ENCODE measurements around the gene DCLRE1C. TPM values are rescaled to one million over a fixed set of nuclear protein-coding genes. Genes with fewer than 3 reads are reported as not detected.
"Not testable (repeated sequence)": the region's sequence is repeated elsewhere in the genome, so short reads cannot be mapped to it uniquely, and the experiment has no call there.

DCLRE1C gene
- total RNA-seq, 1 donor from 2014 or later = 20.5 TPM

GRCh38 chr10:14930610-14931009, 23.3 kb downstream of the DCLRE1C start:
- no peak for DNase-seq (ENCODE audit: low spot score)
- Mint-ChIP-seq H3K9me3 (no peaks in the 10 kb centered on the region), H3K4me1 (ENCODE audit: low read depth) (no peaks in the 10 kb centered on the region), H3K36me3 (ENCODE audit: low read depth) (peaks cover 72% of the 10 kb centered on the region), H3K27ac (no peak overlapping the region), H3K4me3 (ENCODE audit: low read depth) (no peak overlapping the region), H3K27me3 (ENCODE audit: low read depth) (no peaks in the 10 kb centered on the region)
- intact Hi-C loops (cut with micrococcal nuclease) = no loop called here

GRCh38 chr10:14926722-14927416, 27.0 kb downstream of the DCLRE1C start:
- no peaks in the 10 kb centered on the region for H3K9me3 Mint-ChIP-seq
- peaks cover 74% of the 10 kb centered on the region for H3K36me3 Mint-ChIP-seq (ENCODE audit: low read depth)
- no peaks in the 10 kb centered on the region for H3K27me3 Mint-ChIP-seq (ENCODE audit: low read depth)
- no peak overlapping the region for H3K4me3 Mint-ChIP-seq (ENCODE audit: low read depth)
- no peak overlapping the region for H3K27ac Mint-ChIP-seq
- H3K4me1 Mint-ChIP-seq (ENCODE audit: low read depth) = no peaks in the 10 kb centered on the region
- DNase-seq (ENCODE audit: low spot score) = no peak
- intact Hi-C loops (cut with micrococcal nuclease) = no loop called here

- Mint-ChIP-seq H3K27me3 (ENCODE audit: low read depth) (no peaks in the 10 kb centered on the region), H3K9me3 (no peaks in the 10 kb centered on the region), H3K4me1 (ENCODE audit: low read depth) (no peaks in the 10 kb centered on the region), H3K36me3 (ENCODE audit: low read depth) (peaks cover 76% of the 10 kb centered on the region), H3K27ac (no peak overlapping the region), H3K4me3 (ENCODE audit: low read depth) (no peak overlapping the region)
- no peak for DNase-seq (ENCODE audit: low spot score)
- intact Hi-C loops (cut with micrococcal nuclease) = no loop called here
These were observed 27.8 kb downstream of the DCLRE1C start for GRCh38 chr10:14926061-14926470.

- Mint-ChIP-seq H3K9me3 (no peaks in the 10 kb centered on the region), H3K36me3 (ENCODE audit: low read depth) (peaks cover 78% of the 10 kb centered on the region), H3K27ac (no peak overlapping the region), H3K4me1 (ENCODE audit: low read depth) (no peaks in the 10 kb centered on the region), H3K27me3 (ENCODE audit: low read depth) (no peaks in the 10 kb centered on the region), H3K4me3 (ENCODE audit: low read depth) (no peak overlapping the region)
- intact Hi-C loops (cut with micrococcal nuclease) = no loop called here
- no peak for DNase-seq (ENCODE audit: low spot score)
These were observed 28.6 kb downstream of the DCLRE1C start for GRCh38 chr10:14925268-14925667.

- H3K4me3 Mint-ChIP-seq (ENCODE audit: low read depth) = no peak overlapping the region
- H3K4me1 Mint-ChIP-seq (ENCODE audit: low read depth) = peaks cover 2% of the 10 kb centered on the region
- H3K36me3 Mint-ChIP-seq (ENCODE audit: low read depth) = peaks cover 87% of the 10 kb centered on the region
- DNase-seq (ENCODE audit: low spot score) = no peak
- no peak overlapping the region for H3K27ac Mint-ChIP-seq
- H3K9me3 Mint-ChIP-seq = no peaks in the 10 kb centered on the region
- intact Hi-C loops (cut with micrococcal nuclease) = no loop called here
- H3K27me3 Mint-ChIP-seq (ENCODE audit: low read depth) = no peaks in the 10 kb centered on the region
These were observed 29.9 kb downstream of the DCLRE1C start for GRCh38 chr10:14924013-14924412.

GRCh38 chr10:14918964-14919363, 34.9 kb downstream of the DCLRE1C start:
- Mint-ChIP-seq H3K36me3 (ENCODE audit: low read depth) (peaks cover 99% of the 10 kb centered on the region), H3K4me3 (ENCODE audit: low read depth) (no peak overlapping the region), H3K27me3 (ENCODE audit: low read depth) (no peaks in the 10 kb centered on the region), H3K27ac (no peak overlapping the region), H3K9me3 (peaks cover 37% of the 10 kb centered on the region), H3K4me1 (ENCODE audit: low read depth) (peaks cover 15% of the 10 kb centered on the region)
- no peak for DNase-seq (ENCODE audit: low spot score)
- intact Hi-C loops (cut with micrococcal nuclease) = no loop called here

GRCh38 chr10:14917827-14918226, 36.1 kb downstream of the DCLRE1C start:
- no peak overlapping the region for H3K27ac Mint-ChIP-seq
- peaks cover 99% of the 10 kb centered on the region for H3K36me3 Mint-ChIP-seq (ENCODE audit: low read depth)
- H3K9me3 Mint-ChIP-seq = peaks cover 41% of the 10 kb centered on the region
- H3K4me3 Mint-ChIP-seq (ENCODE audit: low read depth) = no peak overlapping the region
- H3K27me3 Mint-ChIP-seq (ENCODE audit: low read depth) = no peaks in the 10 kb centered on the region
- DNase-seq (ENCODE audit: low spot score) = no peak
- intact Hi-C loops (cut with micrococcal nuclease) = no loop called here
- H3K4me1 Mint-ChIP-seq (ENCODE audit: low read depth) = peaks cover 15% of the 10 kb centered on the region

- peaks cover 41% of the 10 kb centered on the region for H3K9me3 Mint-ChIP-seq
- intact Hi-C loops (cut with micrococcal nuclease) = no loop called here
- DNase-seq (ENCODE audit: low spot score) = no peak
- H3K4me3 Mint-ChIP-seq (ENCODE audit: low read depth) = no peak overlapping the region
- H3K27me3 Mint-ChIP-seq (ENCODE audit: low read depth) = no peaks in the 10 kb centered on the region
- H3K36me3 Mint-ChIP-seq (ENCODE audit: low read depth) = peaks cover 100% of the 10 kb centered on the region
- peaks cover 16% of the 10 kb centered on the region for H3K4me1 Mint-ChIP-seq (ENCODE audit: low read depth)
- H3K27ac Mint-ChIP-seq = no peak overlapping the region
These were observed 37.3 kb downstream of the DCLRE1C start for GRCh38 chr10:14916600-14916999.

GRCh38 chr10:14911801-14912200, 42.1 kb downstream of the DCLRE1C start:
- no peak for DNase-seq (ENCODE audit: low spot score)
- Mint-ChIP-seq H3K9me3 (peaks cover 31% of the 10 kb centered on the region), H3K27ac (no peak overlapping the region), H3K4me1 (ENCODE audit: low read depth) (peaks cover 15% of the 10 kb centered on the region), H3K27me3 (ENCODE audit: low read depth) (no peaks in the 10 kb centered on the region), H3K4me3 (ENCODE audit: low read depth) (no peak overlapping the region), H3K36me3 (ENCODE audit: low read depth) (peaks cover 100% of the 10 kb centered on the region)
- intact Hi-C loops (cut with micrococcal nuclease) = no loop called here

- Mint-ChIP-seq H3K27me3 (ENCODE audit: low read depth) (no peaks in the 10 kb centered on the region), H3K9me3 (peaks cover 23% of the 10 kb centered on the region), H3K4me1 (ENCODE audit: low read depth) (peaks cover 15% of the 10 kb centered on the region), H3K27ac (no peak overlapping the region), H3K4me3 (ENCODE audit: low read depth) (no peak overlapping the region), H3K36me3 (ENCODE audit: low read depth) (peaks cover 99% of the 10 kb centered on the region)
- DNase-seq (ENCODE audit: low spot score) = no peak
- intact Hi-C loops (cut with micrococcal nuclease) = no loop called here
These were observed 42.9 kb downstream of the DCLRE1C start for GRCh38 chr10:14910953-14911352.

GRCh38 chr10:14909101-14909500, 44.8 kb downstream of the DCLRE1C start:
- no peak for DNase-seq (ENCODE audit: low spot score)
- peaks cover 95% of the 10 kb centered on the region for H3K36me3 Mint-ChIP-seq (ENCODE audit: low read depth)
- H3K9me3 Mint-ChIP-seq = peaks cover 10% of the 10 kb centered on the region
- H3K4me1 Mint-ChIP-seq (ENCODE audit: low read depth) = peaks cover 6% of the 10 kb centered on the region
- H3K27me3 Mint-ChIP-seq (ENCODE audit: low read depth) = no peaks in the 10 kb centered on the region
- no peak overlapping the region for H3K4me3 Mint-ChIP-seq (ENCODE audit: low read depth)
- no peak overlapping the region for H3K27ac Mint-ChIP-seq
- intact Hi-C loops (cut with micrococcal nuclease) = no loop called here

GRCh38 chr10:14907591-14907990, 46.3 kb downstream of the DCLRE1C start:
- DNase-seq (ENCODE audit: low spot score); H3K27ac Mint-ChIP-seq; H3K9me3 Mint-ChIP-seq; H3K4me3 Mint-ChIP-seq (ENCODE audit: low read depth); H3K27me3 Mint-ChIP-seq (ENCODE audit: low read depth); H3K4me1 Mint-ChIP-seq (ENCODE audit: low read depth); intact Hi-C loops (cut with micrococcal nuclease): not testable (repeated sequence)
- peaks cover 85% of the 10 kb centered on the region for H3K36me3 Mint-ChIP-seq (ENCODE audit: low read depth)

GRCh38 chr10:14906765-14907164, 47.1 kb downstream of the DCLRE1C start:
- no peak for DNase-seq (ENCODE audit: low spot score)
- Mint-ChIP-seq H3K27ac (no peak overlapping the region), H3K4me3 (ENCODE audit: low read depth) (no peak overlapping the region), H3K36me3 (ENCODE audit: low read depth) (peaks cover 78% of the 10 kb centered on the region), H3K9me3 (peaks cover 3% of the 10 kb centered on the region), H3K27me3 (ENCODE audit: low read depth) (no peaks in the 10 kb centered on the region), H3K4me1 (ENCODE audit: low read depth) (peaks cover 6% of the 10 kb centered on the region)
- intact Hi-C loops (cut with micrococcal nuclease) = no loop called here

- intact Hi-C loops (cut with micrococcal nuclease) = no loop called here
- Mint-ChIP-seq H3K4me3 (ENCODE audit: low read depth) (no peak overlapping the region), H3K27ac (no peak overlapping the region), H3K36me3 (ENCODE audit: low read depth) (peaks cover 72% of the 10 kb centered on the region), H3K4me1 (ENCODE audit: low read depth) (peaks cover 3% of the 10 kb centered on the region), H3K27me3 (ENCODE audit: low read depth) (no peaks in the 10 kb centered on the region), H3K9me3 (peaks cover 3% of the 10 kb centered on the region)
- DNase-seq (ENCODE audit: low spot score) = no peak
These were observed 48.0 kb downstream of the DCLRE1C start for GRCh38 chr10:14905890-14906289.

Data from activated T-helper 2 cell treated with anti-CD3 and anti-CD28 coated beads, Interferon-gamma antibody, Interleukin-2, Interleukin-4, amounts not matched to agents 10 μg/mL and 5 μg/mL and 100 μg/mL, durations not matched to agents 14 hours and 24 hours and 36 hours (primary cell).